OCI-LY3 (cell line): ENCODE measurements around the gene VNN1.

Source experiments
- EZH2phosphoT487 ChIP-seq: fragments of 200-600 bp; shearing (Covaris generic); IDR thresholded peaks from 2 replicates; pipeline ENCODE4 v1.6.1; 2018; ENCODE audit warnings: antibody characterized with exemption, mixed run types, low read depth
- TF ChIP-seq, protein P1 (sequence below): fragments of 200-600, 300-600 bp; sonication (generic); IDR thresholded peaks from 2 replicates; pipeline ENCODE4 v1.5.1; 2014; ENCODE audit warnings: antibody characterized with exemption, low read length, low read depth

GRCh38 chr6:132734694-132735236, 20.9 kb upstream of the VNN1 start:
- TF ChIP-seq, protein P1, sequence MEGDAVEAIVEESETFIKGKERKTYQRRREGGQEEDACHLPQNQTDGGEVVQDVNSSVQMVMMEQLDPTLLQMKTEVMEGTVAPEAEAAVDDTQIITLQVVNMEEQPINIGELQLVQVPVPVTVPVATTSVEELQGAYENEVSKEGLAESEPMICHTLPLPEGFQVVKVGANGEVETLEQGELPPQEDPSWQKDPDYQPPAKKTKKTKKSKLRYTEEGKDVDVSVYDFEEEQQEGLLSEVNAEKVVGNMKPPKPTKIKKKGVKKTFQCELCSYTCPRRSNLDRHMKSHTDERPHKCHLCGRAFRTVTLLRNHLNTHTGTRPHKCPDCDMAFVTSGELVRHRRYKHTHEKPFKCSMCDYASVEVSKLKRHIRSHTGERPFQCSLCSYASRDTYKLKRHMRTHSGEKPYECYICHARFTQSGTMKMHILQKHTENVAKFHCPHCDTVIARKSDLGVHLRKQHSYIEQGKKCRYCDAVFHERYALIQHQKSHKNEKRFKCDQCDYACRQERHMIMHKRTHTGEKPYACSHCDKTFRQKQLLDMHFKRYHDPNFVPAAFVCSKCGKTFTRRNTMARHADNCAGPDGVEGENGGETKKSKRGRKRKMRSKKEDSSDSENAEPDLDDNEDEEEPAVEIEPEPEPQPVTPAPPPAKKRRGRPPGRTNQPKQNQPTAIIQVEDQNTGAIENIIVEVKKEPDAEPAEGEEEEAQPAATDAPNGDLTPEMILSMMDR: peak; percentile 46
- no peak for TF ChIP-seq EZH2phosphoT487
